HepG2 (cell line): Measurements from ENCODE around the gene HES2. TPM values are rescaled to one million over a fixed set of nuclear protein-coding genes. Genes with fewer than 3 reads are reported as not detected.

ENCODE experiments used
- ATAC-seq: fragments of 200-7000 bp; cut with Tn5 transposase; 3 replicates; pipeline ENCODE4 v1.9.1; 2020; ENCODE audit warnings: mild to moderate bottlenecking, moderate library complexity
- BruUV-seq: library from RNA; stranded (reverse); fragments of 400-500 nt; replicated peaks from 2 replicates; lab custom pipeline; 2021; lab: Mats Ljungman, UMichigan
- CTCF ChIA-PET: fragments of 300-600 bp; formaldehyde crosslinking; extraction: SDS; loops from one replicate; lab custom pipeline; 2021; ENCODE audit warnings: low total read pairs, inconsistent platforms, low intra/inter-chr PET ratio; lab: Yijun Ruan, JAX
- POLR2A ChIA-PET: fragments of 350-600 bp; sonication (Branson Sonifier 250); formaldehyde crosslinking; loops from one replicate; lab custom pipeline; 2020; ENCODE audit warnings: antibody characterized with exemption, inconsistent platforms; lab: Yijun Ruan, JAX
- DNase-seq: peaks from one replicate; pipeline ENCODE4 v3.0.0-alpha.2; 2015; ENCODE audit warnings: low spot score
- FAIRE-seq: peaks from 3 replicates; lab custom pipeline; 2011; peaks lifted over from hg19 to GRCh38; lab: Jason Lieb, UNC
- H2AFZ ChIP-seq: one replicate; pipeline ENCODE4 v1.6.1; 2011; ENCODE audit warnings: low read length, inconsistent platforms
- H3K27ac ChIP-seq: fragments of 300-600 bp; 3 replicates; pipeline ENCODE4 v1.8.0; 2011; ENCODE audit warnings: mixed run types, mild to moderate bottlenecking, mixed read lengths, low read length, inconsistent platforms; ENCODE audit not compliant: insufficient read depth; ENCODE audit errors: extremely low read length
- H3K27me3 ChIP-seq, 2 experiments: fragments of 200-600 bp in 1 of 2; 2 replicates in 1 of 2; 3 replicates in 1 of 2; pipeline versions ENCODE4 v1.6.0 to v1.8.0; 2011; ENCODE audit warnings: low read length in 2 of 2, mild to moderate bottlenecking in 2 of 2, moderate library complexity in 2 of 2, inconsistent platforms in 1 of 2; ENCODE audit not compliant: insufficient read depth in 2 of 2, control insufficient read depth in 1 of 2
- H3K36me3 ChIP-seq, 2 experiments: fragments of 200-600 bp in 1 of 2; replicated peaks in 1 of 2; 2 replicates in 1 of 2; 3 replicates in 1 of 2; pipeline versions ENCODE4 v1.5.1 to v1.8.0; 2011; ENCODE audit warnings: low read length in 2 of 2, inconsistent platforms in 1 of 2; ENCODE audit not compliant: insufficient read depth in 2 of 2, control insufficient read depth in 1 of 2
- H3K4me1 ChIP-seq: 2 replicates; pipeline ENCODE4 v1.5.1; 2012; ENCODE audit warnings: low read length, inconsistent platforms; ENCODE audit not compliant: insufficient read depth
- H3K4me2 ChIP-seq: 2 replicates; pipeline ENCODE4 v1.6.0; 2011; ENCODE audit warnings: low read depth, low read length, inconsistent platforms
- H3K4me3 ChIP-seq, 3 experiments: fragments of 200-600 bp in 1 of 3; sonication (generic), shearing (Covaris generic) in 1 of 3; replicated peaks in 1 of 3; 2 replicates each; pipeline ENCODE4 v1.5.1; 2011 to 2016; ENCODE audit warnings: low read length in 3 of 3, inconsistent platforms in 2 of 3, low read depth in 2 of 3, mild to moderate bottlenecking in 2 of 3, control low read depth in 1 of 3, mixed read lengths in 1 of 3; ENCODE audit not compliant: insufficient read depth in 1 of 3
- H3K79me2 ChIP-seq: one replicate; pipeline ENCODE4 v1.6.1; 2011; ENCODE audit warnings: low read length, inconsistent platforms; ENCODE audit not compliant: insufficient read depth
- H3K9ac ChIP-seq: 2 replicates; pipeline ENCODE4 v1.6.0; 2011; ENCODE audit warnings: mild to moderate bottlenecking, low read depth, low read length, inconsistent platforms; ENCODE audit not compliant: insufficient read depth
- H3K9me3 ChIP-seq: 2 replicates; pipeline ENCODE4 v1.5.1; 2012; ENCODE audit warnings: mild to moderate bottlenecking, low read length
- H4K20me1 ChIP-seq: 2 replicates; pipeline ENCODE4 v1.6.0; 2011; ENCODE audit warnings: inconsistent platforms, mild to moderate bottlenecking, low read length, moderate library complexity; ENCODE audit not compliant: insufficient read depth
- KLF6 ChIP-seq: IDR thresholded peaks from 2 replicates; pipeline ENCODE4 v1.8.0; 2016; ENCODE audit warnings: missing biosample characterization, missing genetic modification reagents
- MBNL3 ChIP-seq: fragments of 250-450 bp; sonication (Bioruptor Pico); conservative IDR thresholded peaks from 2 replicates; pipeline ENCODE4 v1.8.0; 2022; ENCODE audit warnings: mild to moderate bottlenecking, inconsistent platforms
- MEF2D ChIP-seq: sonication (generic); formaldehyde crosslinking; IDR thresholded peaks from 2 replicates; pipeline ENCODE4 v1.5.1; 2020; ENCODE audit warnings: mild to moderate bottlenecking, missing genetic modification reagents
- NKX3-1 ChIP-seq: sonication (generic); formaldehyde crosslinking; IDR thresholded peaks from 2 replicates; pipeline ENCODE4 v1.5.0; 2020; ENCODE audit warnings: missing genetic modification reagents
- TRIM24 ChIP-seq: sonication (generic); formaldehyde crosslinking; IDR thresholded peaks from 2 replicates; pipeline ENCODE4 v1.8.0; 2022; ENCODE audit warnings: mild to moderate bottlenecking, missing genetic modification reagents
- ZNF432 ChIP-seq: sonication (generic); formaldehyde crosslinking; IDR thresholded peaks from 2 replicates; pipeline ENCODE4 v1.5.0; 2020; ENCODE audit warnings: missing genetic modification reagents, mild to moderate bottlenecking, borderline replicate concordance
- ZNF746 ChIP-seq: sonication (generic); formaldehyde crosslinking; IDR thresholded peaks from 2 replicates; pipeline ENCODE4 v1.8.0; 2022; ENCODE audit warnings: mild to moderate bottlenecking, missing genetic modification reagents
- ZSCAN20 ChIP-seq: sonication (generic); formaldehyde crosslinking; IDR thresholded peaks from 2 replicates; pipeline ENCODE4 v1.4.0; 2020; ENCODE audit warnings: missing genetic modification reagents, mild to moderate bottlenecking, borderline replicate concordance
- WGBS: methylation state at CpG from one replicate; pipeline ENCODE4 v1.1.6; 2017; ENCODE audit warnings: low lambda C conversion rate; 5-methylcytosine and 5-hydroxymethylcytosine counted together
- in situ Hi-C: cut with HindIII; loops from 2 replicates; pipeline ENCODE4 v1.10.0; 2017; ENCODE audit warnings: low pct_unique_long_range_greater_than_20kb; ENCODE audit not compliant: extremely low pct_ligation_motif_present
- intact Hi-C: fragments of 100-400 bp; cut with micrococcal nuclease; formaldehyde crosslinking; loops from one replicate; pipeline ENCODE4 v1.10.0; 2022; ENCODE audit not compliant: unreplicated experiment
- polyA plus RNA-seq, 8 experiments: library from polyadenylated mRNA; depleted of rRNA in 3 of 8; stranded (reverse) in 7 of 8; unstranded in 1 of 8; fragments of >200 nt; fragmentation: Illumina TruSeq in 4 of 8; extraction: Trizol in 4 of 8; gene quantifications; 2 replicates each; pipeline versions ENCODE4 v1.2.1 to v1.2.3, GENCODE V29; 2011 to 2016; ENCODE audit warnings: low read depth in 4 of 8, missing spikeins in 1 of 8, mixed read lengths in 1 of 8; ENCODE audit not compliant: insufficient read depth in 1 of 8
- total RNA-seq, 5 experiments: library from RNA; depleted of rRNA; stranded (reverse); fragments of >200 nt; fragmentation: Illumina TruSeq; extraction: Trizol; gene quantifications; 2 replicates each; pipeline ENCODE4 v1.2.3, GENCODE V29; 2016; ENCODE audit warnings: low read depth in 1 of 5
- TF ChIP-seq, protein P1 (sequence below): sonication (generic); formaldehyde crosslinking; IDR thresholded peaks from 2 replicates; pipeline ENCODE4 v1.4.0; 2020; ENCODE audit warnings: missing genetic modification reagents

Gene HES2
- total and polyA plus RNA-seq, 2 of the 13 experiments (the other 11 are each of a cell fraction or from before 2014, with no cell fraction given), result 0.11 to 0.17 TPM

DNA sequence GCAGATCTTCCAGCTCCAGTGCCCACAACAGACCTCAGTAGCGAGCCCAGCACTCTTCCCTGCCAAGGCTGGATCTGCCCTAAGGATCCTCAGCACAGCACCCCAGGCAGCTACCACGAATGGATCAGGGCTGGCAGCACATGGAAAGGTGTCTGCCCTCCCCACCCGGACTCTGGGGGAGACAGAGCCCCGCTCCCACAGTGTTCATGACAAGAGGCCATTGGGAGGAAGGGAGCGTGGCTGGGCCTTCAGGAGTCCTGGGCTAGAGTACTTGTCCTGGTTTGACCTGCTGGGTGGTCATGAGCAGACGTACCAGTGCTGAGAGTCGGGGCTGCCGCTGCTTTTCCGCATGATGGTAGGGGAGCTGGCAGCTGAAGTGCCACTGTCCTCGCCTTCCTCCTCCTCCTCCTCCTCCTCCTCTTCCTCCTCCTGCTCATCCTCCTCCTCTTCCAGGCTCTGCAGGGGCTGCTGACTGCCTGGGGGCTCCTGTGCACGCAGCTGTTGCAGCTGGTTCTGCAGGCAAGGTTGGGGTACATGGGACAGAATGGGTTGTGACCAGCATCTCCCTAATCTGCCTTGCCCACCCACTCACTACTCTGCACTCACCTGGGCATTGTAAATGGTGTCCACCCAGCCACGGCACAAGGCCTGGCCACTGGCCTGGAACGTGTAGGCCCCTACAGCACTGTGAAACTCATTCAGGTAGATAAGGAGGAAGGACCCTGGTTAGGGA is 49.2 kb upstream of the HES2 start:
- Histone ChIP-seq H3K27ac (no peak overlapping the region), H3K4me3 (no peak overlapping the region), H3K27me3 (no peaks in the 10 kb centered on the region), H3K36me3 (no peaks in the 10 kb centered on the region), H3K4me1 (peaks cover 11% of the 10 kb centered on the region), H4K20me1 (no peaks in the 10 kb centered on the region), H3K79me2 (no peaks in the 10 kb centered on the region), H3K9me3 (no peaks in the 10 kb centered on the region), H3K9ac (no peak overlapping the region), H3K4me2 (no peak overlapping the region), H2AFZ (no peak overlapping the region)
- in situ Hi-C loops, result no loop called here
- no TSS peak for BruUV-seq
- DNase-seq, result no peak
- POLR2A ChIA-PET, result no interaction called here
- CTCF ChIA-PET, result no interaction called here
- intact Hi-C loops, result no loop called here
- no peak for ATAC-seq
- no peak for FAIRE-seq
- 90% methylated on average over 7 of the region's 13 CpGs for WGBS
- TF ChIP-seq ZNF432 (CRISPR knock-in tag) (no peak), TRIM24 (no peak), ZNF746 (CRISPR knock-in tag) (no peak), MEF2D (CRISPR knock-in tag) (no peak), NKX3-1 (CRISPR knock-in tag) (no peak), KLF6 (CRISPR knock-in tag) (no peak), MBNL3 (no peak), ZSCAN20 (CRISPR knock-in tag) (no peak)
- TF ChIP-seq, protein P1, sequence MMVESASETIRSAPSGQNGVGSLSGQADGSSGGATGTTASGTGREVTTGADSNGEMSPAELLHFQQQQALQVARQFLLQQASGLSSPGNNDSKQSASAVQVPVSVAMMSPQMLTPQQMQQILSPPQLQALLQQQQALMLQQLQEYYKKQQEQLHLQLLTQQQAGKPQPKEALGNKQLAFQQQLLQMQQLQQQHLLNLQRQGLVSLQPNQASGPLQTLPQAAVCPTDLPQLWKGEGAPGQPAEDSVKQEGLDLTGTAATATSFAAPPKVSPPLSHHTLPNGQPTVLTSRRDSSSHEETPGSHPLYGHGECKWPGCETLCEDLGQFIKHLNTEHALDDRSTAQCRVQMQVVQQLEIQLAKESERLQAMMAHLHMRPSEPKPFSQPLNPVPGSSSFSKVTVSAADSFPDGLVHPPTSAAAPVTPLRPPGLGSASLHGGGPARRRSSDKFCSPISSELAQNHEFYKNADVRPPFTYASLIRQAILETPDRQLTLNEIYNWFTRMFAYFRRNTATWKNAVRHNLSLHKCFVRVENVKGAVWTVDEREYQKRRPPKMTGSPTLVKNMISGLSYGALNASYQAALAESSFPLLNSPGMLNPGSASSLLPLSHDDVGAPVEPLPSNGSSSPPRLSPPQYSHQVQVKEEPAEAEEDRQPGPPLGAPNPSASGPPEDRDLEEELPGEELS (CRISPR knock-in tag), result no peak
